Peyer's patch (tissue), 4 donors: ENCODE measurements around the gene TMC7. TPM values are rescaled to one million over a fixed set of nuclear protein-coding genes. Genes with fewer than 3 reads are reported as not detected.

ENCODE experiments used
- DNase-seq, 3 donors: peaks; one replicate each; pipeline ENCODE4 v3.0.0-alpha.2; 2017 to 2019
- H3K27ac ChIP-seq, 4 donors: fragments of 200-600 bp; sonication (generic); one replicate each; pipeline ENCODE4 v1.5.1; 2016 to 2019
- H3K27me3 ChIP-seq, 2 donors: fragments of 200-600 bp; sonication (generic); one replicate each; pipeline ENCODE4 v1.5.1; 2019
- H3K36me3 ChIP-seq, 3 donors: fragments of 200-600 bp; sonication (generic); one replicate each; pipeline ENCODE4 v1.5.1; 2016 to 2019
- H3K4me1 ChIP-seq, 4 donors: fragments of 200-600 bp; sonication (generic); one replicate each; pipeline ENCODE4 v1.5.1; 2016 to 2019
- H3K4me3 ChIP-seq, 4 donors: fragments of 200-600 bp; sonication (generic); 1 replicate in 3 of 4; 2 replicates in 1 of 4; pipeline ENCODE4 v1.5.1; 2016 to 2019; ENCODE audit warnings: mild to moderate bottlenecking in 1 of 4
- H3K9me3 ChIP-seq, 4 donors: fragments of 200-600 bp; sonication (generic); one replicate each; pipeline ENCODE4 v1.5.1; 2016 to 2019; ENCODE audit warnings: mild to moderate bottlenecking in 1 of 4
- POLR2A ChIP-seq, 2 donors: fragments of 450-650 bp; IDR thresholded peaks; one replicate each; pipeline ENCODE4 v1.5.1; 2017; ENCODE audit warnings: antibody characterized with exemption in 2 of 2, mild to moderate bottlenecking in 2 of 2, moderate library complexity in 2 of 2
- total RNA-seq, 4 donors: library from RNA; depleted of rRNA; stranded (reverse); fragments of >200 nt; gene quantifications; one replicate each; pipeline ENCODE4 v1.1.0, GENCODE V29; 2016
- TF ChIP-seq, protein P1 (sequence below), 6 experiments: fragments of 450-650 bp in 4 of 6; fragments of 200-600 bp in 2 of 6; sonication (generic) in 1 of 6; IDR thresholded peaks; one replicate each; pipeline ENCODE4 v1.5.1; 2017 to 2019; ENCODE audit warnings: antibody characterized with exemption in 6 of 6, mild to moderate bottlenecking in 3 of 6, moderate library complexity in 1 of 6

TMC7 gene
- total RNA-seq, 4 donors from 2014 or later = 2.5 to 7.0 (median 5.6) TPM

DNA sequence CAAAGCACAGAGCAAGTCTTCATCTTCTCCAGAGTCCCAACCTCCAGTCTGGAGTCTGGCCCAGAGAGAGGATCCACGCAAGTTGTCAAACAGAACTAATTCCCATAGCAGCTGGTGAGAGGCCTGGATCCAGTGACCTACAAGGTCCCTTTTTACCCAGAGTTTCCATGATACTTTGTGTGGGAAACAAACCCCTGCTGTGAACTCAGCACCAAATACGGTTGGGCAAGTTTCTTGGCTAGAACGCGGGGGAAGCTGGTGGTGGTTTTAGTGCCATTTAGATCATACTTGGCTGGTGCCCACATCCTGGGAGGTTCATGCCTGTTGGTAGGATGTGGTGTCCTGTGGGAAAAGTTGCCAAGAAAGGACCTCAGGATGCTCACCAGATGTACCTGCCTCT is 18.1 kb downstream of the TMC7 start:
- Histone ChIP-seq H3K36me3 (no peaks in the 10 kb centered on the region), H3K27ac (no peak overlapping the region), H3K9me3 (no peaks in the 10 kb centered on the region), H3K4me3 (no peak overlapping the region), H3K4me1 (peaks cover 0 to 17% (median 0%) of the 10 kb centered on the region in 4 donors), H3K27me3 (no peaks in the 10 kb centered on the region)
- DNase-seq = no peak
- TF ChIP-seq POLR2A (IDR thresholded peaks at IDR 0.05) = no peak
- TF ChIP-seq, protein P1, sequence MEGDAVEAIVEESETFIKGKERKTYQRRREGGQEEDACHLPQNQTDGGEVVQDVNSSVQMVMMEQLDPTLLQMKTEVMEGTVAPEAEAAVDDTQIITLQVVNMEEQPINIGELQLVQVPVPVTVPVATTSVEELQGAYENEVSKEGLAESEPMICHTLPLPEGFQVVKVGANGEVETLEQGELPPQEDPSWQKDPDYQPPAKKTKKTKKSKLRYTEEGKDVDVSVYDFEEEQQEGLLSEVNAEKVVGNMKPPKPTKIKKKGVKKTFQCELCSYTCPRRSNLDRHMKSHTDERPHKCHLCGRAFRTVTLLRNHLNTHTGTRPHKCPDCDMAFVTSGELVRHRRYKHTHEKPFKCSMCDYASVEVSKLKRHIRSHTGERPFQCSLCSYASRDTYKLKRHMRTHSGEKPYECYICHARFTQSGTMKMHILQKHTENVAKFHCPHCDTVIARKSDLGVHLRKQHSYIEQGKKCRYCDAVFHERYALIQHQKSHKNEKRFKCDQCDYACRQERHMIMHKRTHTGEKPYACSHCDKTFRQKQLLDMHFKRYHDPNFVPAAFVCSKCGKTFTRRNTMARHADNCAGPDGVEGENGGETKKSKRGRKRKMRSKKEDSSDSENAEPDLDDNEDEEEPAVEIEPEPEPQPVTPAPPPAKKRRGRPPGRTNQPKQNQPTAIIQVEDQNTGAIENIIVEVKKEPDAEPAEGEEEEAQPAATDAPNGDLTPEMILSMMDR (IDR thresholded peaks at IDR 0.05) = no peak

DNA sequence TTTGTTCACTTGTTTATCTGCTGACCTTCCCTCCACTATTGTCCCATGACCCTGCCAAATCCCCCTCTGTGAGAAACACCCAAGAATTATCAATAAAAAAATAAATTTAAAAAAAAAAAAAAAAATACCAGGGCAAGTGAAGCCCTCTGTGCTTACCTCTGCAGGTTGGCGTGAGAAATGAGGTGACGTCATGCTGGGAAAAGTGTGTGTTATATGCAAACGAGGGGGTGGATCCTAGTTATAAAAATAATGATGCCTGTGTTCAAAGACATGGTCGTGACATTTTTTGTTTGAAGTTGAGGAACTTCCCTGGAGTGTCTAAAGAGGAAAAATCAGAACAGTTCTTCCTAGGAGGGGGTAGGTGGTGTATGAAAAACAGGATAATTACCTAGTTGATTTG is 20.2 kb downstream of the TMC7 start:
- H3K27me3 ChIP-seq = no peaks in the 10 kb centered on the region
- no peaks in the 10 kb centered on the region for H3K36me3 ChIP-seq
- peaks cover 0 to 6% (median 0%) of the 10 kb centered on the region in 4 donors for H3K4me1 ChIP-seq
- no peak overlapping the region for H3K27ac ChIP-seq
- peak in 1 of 3 donors; percentile 22 for DNase-seq
- H3K9me3 ChIP-seq = no peaks in the 10 kb centered on the region
- no peak overlapping the region for H3K4me3 ChIP-seq
- TF ChIP-seq POLR2A (IDR thresholded peaks at IDR 0.05) = no peak
- TF ChIP-seq, protein P1 (IDR thresholded peaks at IDR 0.05) = no peak

DNA sequence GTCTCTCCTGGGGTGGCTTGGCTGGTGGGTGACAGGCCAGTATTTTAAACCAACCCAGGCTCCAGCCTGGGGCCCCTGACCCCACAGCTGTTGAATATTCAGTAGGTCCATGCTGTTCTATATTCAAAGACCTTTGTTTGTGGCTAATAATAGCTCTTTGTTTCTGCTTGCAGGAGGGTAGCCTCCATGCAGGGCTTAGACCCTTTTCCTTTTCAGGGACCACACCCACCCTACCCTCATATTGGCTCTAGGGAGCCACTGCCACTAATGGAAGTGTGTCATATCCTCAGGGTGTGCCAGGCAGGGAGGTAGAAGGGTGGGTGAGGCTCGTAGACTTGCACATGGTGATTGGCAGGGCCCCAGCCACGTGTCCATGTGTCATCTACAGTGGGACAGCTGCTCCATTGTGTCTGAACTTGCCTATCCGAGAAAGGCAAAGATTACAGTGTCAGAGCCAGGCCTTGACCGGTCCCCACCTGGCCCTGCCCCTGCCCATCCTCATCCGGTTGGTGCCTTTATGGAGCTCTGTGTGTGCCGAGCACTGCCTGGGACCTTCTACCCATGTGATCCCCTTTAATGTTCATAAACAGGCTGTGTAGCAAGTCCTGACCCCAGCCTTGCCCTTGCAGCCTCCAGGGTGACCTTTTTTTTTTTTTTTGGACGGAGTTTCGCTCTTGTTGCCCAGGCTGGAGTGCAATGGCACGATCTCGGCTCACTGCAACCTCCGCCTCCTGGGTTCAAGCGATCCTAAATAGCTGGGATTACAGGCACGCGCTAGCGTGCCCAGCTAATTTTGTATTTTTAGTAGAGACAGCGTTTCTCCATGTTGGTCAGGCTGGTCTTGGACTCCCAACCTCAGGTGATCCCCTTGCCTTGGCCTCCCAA is 22.1 kb downstream of the TMC7 start:
- peaks cover 0 to 6% (median 0%) of the 10 kb centered on the region in 3 donors for H3K36me3 ChIP-seq
- TF ChIP-seq POLR2A (IDR thresholded peaks at IDR 0.05) = no peak
- H3K27me3 ChIP-seq = no peaks in the 10 kb centered on the region
- H3K4me3 ChIP-seq = no peak overlapping the region
- H3K27ac ChIP-seq = peak overlapping the region in 3 of 4 donors; percentile 18 to 77 (median 69)
- H3K4me1 ChIP-seq = no peaks in the 10 kb centered on the region
- DNase-seq = peak in 2 of 3 donors; percentile 85 to 87
- peaks cover 0 to 7% (median 0%) of the 10 kb centered on the region in 4 donors for H3K9me3 ChIP-seq

DNA sequence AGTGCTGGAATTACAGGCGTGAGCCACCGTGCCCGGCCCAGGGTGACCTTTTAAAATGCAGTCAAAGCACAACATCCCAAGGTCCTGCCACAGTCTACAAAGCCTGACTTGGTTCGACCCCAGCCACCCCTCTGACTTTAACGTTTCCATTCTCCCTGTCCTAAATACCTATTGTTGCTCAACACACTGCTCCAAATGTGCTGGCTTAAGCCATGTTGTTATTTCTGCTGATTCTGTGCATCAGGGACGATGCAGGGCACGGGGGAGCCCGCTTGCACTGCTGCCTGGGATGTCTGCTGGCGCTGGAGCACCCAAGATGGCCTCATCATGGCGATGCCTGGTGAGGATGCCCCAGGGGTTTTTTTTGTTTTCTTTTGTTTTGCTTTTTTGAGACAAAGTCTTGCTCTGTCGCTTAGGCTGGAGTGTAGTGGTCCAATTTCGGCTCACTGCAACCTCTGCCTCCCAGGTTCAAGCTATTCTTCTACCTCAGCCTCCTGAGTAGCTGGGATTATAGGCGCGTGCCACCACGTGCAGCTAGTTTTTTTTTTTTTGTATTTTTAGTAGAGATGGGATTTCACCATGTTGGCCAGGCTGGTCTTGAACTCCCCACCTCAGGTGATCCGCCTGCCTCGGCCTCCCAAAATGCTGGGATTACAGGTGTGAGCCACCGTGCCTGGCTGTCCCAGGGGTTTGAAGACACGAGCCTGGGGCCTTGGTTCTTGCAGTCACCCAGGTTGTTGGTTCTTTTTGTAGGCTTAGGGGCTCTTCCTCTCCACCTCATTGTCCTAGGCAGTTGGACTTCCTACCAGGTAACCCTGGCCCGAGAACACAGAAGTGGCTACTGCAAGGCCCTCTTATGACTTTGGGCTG is 22.9 kb downstream of the TMC7 start:
- Histone ChIP-seq H3K27ac (peak overlapping the region in 2 of 4 donors; percentile 56 to 58), H3K4me3 (no peak overlapping the region), H3K27me3 (no peaks in the 10 kb centered on the region), H3K9me3 (peaks cover 0 to 7% (median 0%) of the 10 kb centered on the region in 4 donors), H3K36me3 (peaks cover 0 to 7% (median 0%) of the 10 kb centered on the region in 3 donors), H3K4me1 (no peaks in the 10 kb centered on the region)
- TF ChIP-seq POLR2A (IDR thresholded peaks at IDR 0.05) = no peak
- TF ChIP-seq, protein P1 (IDR thresholded peaks at IDR 0.05) = no peak
- no peak for DNase-seq

DNA sequence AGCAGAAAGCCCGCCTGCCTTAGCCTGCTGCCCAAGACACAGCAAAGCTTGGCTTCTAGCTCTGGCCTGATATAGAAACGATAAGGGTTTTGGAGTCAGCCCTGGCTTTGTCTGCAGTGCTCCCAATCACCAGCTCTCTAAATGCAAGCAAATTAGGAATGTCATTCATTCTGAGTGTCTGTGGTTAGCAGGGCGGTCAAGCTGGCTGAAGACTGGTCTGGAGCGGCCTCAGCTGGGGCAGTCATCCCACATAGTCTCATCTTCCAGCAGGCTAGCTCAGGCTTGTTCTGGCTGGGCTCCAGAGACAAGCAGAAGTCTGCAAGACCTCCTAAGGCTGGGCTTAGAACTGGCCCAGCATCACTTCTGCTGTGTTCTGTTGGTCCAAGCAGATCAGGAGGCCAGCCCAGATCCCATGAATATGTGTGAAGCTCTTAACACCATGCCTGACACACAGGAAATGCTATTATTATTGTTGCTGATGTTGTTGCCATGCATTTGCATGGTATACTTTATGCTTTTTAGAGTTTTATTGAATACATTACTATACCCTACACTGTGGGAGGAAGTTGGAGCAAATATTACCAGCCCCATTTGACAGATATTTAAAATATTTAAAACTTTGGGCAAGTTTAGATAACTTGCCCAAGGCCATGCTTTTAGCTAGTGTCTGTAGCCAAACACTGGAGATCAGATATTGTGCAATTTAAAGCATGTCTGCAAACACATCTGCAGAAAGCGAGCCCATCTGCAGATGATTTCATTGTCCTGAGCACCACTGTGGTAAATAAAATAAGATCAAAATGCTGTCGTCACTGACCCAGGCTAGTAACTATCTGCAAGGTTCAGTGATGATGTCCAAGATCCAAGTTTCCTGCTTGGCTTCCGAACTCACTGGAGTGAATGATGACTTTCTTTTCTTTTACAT is 24.8 kb downstream of the TMC7 start:
- Histone ChIP-seq H3K27me3 (no peaks in the 10 kb centered on the region), H3K27ac (no peak overlapping the region), H3K4me3 (no peak overlapping the region), H3K36me3 (peaks cover 0 to 7% (median 0%) of the 10 kb centered on the region in 3 donors), H3K4me1 (no peaks in the 10 kb centered on the region), H3K9me3 (peaks cover 0 to 7% (median 0%) of the 10 kb centered on the region in 4 donors)
- DNase-seq = no peak
- TF ChIP-seq POLR2A (IDR thresholded peaks at IDR 0.05) = no peak
- TF ChIP-seq, protein P1 (IDR thresholded peaks at IDR 0.05) = no peak
